Mesenchymal stem cell (in vitro differentiated cells and primary cell): ENCODE measurements around the gene PDE11A.
A peak's percentile ranks its signal among the peaks of the same experiment; 100 is the strongest.

ENCODE experiments used
- DNase-seq: peaks from one replicate; pipeline ENCODE4 v3.0.0-alpha.2; 2013
- H2AFZ ChIP-seq: one replicate; pipeline ENCODE4 v1.6.1; 2013; ENCODE audit warnings: low read depth, mild to moderate bottlenecking, control low read depth, inconsistent platforms, low read length, moderate library complexity
- H2AK5ac ChIP-seq: 2 replicates; pipeline ENCODE4 v1.6.1; 2013; ENCODE audit warnings: low read length, moderate library complexity, mild to moderate bottlenecking, inconsistent platforms; ENCODE audit not compliant: severe bottlenecking
- H2BK120ac ChIP-seq: one replicate; pipeline ENCODE4 v1.6.1; 2013; ENCODE audit warnings: low read depth, mild to moderate bottlenecking, inconsistent platforms, low read length, moderate library complexity
- H2BK12ac ChIP-seq, 2 experiments: one replicate each; pipeline ENCODE4 v1.6.1; 2013; ENCODE audit warnings: inconsistent platforms in 2 of 2, low read length in 2 of 2, mild to moderate bottlenecking in 2 of 2, moderate library complexity in 2 of 2, control low read depth in 1 of 2
- H2BK15ac ChIP-seq: one replicate; pipeline ENCODE4 v1.6.1; 2013; ENCODE audit warnings: mild to moderate bottlenecking, low read depth, inconsistent platforms; ENCODE audit not compliant: poor library complexity, severe bottlenecking
- H2BK5ac ChIP-seq: 2 replicates; pipeline ENCODE4 v1.6.1; 2013; ENCODE audit warnings: low read depth, mild to moderate bottlenecking, low read length, control low read depth, inconsistent platforms; ENCODE audit not compliant: poor library complexity, severe bottlenecking
- H3K14ac ChIP-seq, 2 experiments: one replicate each; pipeline ENCODE4 v1.6.1; 2013; ENCODE audit warnings: inconsistent platforms in 2 of 2, low read length in 2 of 2, control low read depth in 1 of 2, mild to moderate bottlenecking in 1 of 2, moderate library complexity in 1 of 2
- H3K18ac ChIP-seq, 2 experiments: one replicate each; pipeline ENCODE4 v1.6.1; 2013; ENCODE audit warnings: inconsistent platforms in 2 of 2, low read length in 2 of 2, control low read depth in 1 of 2, low read depth in 1 of 2, mild to moderate bottlenecking in 1 of 2
- H3K23ac ChIP-seq, 2 experiments: one replicate each; pipeline ENCODE4 v1.6.1; 2013; ENCODE audit warnings: inconsistent platforms in 2 of 2, low read length in 2 of 2, mild to moderate bottlenecking in 2 of 2, moderate library complexity in 2 of 2, control low read depth in 1 of 2
- H3K27ac ChIP-seq: 2 replicates; pipeline ENCODE4 v1.5.1; 2013; ENCODE audit warnings: mild to moderate bottlenecking, moderate library complexity, low read length, control low read depth, inconsistent platforms; ENCODE audit not compliant: poor library complexity, severe bottlenecking
- H3K27me3 ChIP-seq, 2 experiments: 2 replicates each; pipeline versions ENCODE4 v1.6.1 to v1.7.0; 2013; ENCODE audit warnings: low read length in 2 of 2, mild to moderate bottlenecking in 2 of 2, moderate library complexity in 2 of 2, control low read depth in 1 of 2, inconsistent platforms in 1 of 2; ENCODE audit not compliant: control insufficient read depth in 1 of 2, insufficient read depth in 1 of 2
- H3K36me3 ChIP-seq, 2 experiments: 2 replicates each; pipeline versions ENCODE4 v1.6.1 to v1.7.0; 2013; ENCODE audit warnings: low read length in 2 of 2, control low read depth in 1 of 2, inconsistent platforms in 1 of 2, low read depth in 1 of 2, mild to moderate bottlenecking in 1 of 2; ENCODE audit not compliant: insufficient read depth in 2 of 2, control insufficient read depth in 1 of 2
- H3K4ac ChIP-seq, 2 experiments: one replicate each; pipeline ENCODE4 v1.6.1; 2013; ENCODE audit warnings: inconsistent platforms in 2 of 2, low read length in 2 of 2, mild to moderate bottlenecking in 2 of 2, moderate library complexity in 2 of 2, control low read depth in 1 of 2, low read depth in 1 of 2
- H3K4me1 ChIP-seq: 2 replicates; pipeline ENCODE4 v1.6.1; 2013; ENCODE audit warnings: low read depth, low read length, control low read depth; ENCODE audit not compliant: control insufficient read depth, insufficient read depth
- H3K4me2 ChIP-seq: 2 replicates; pipeline ENCODE4 v1.6.1; 2013; ENCODE audit warnings: low read length, mild to moderate bottlenecking, inconsistent platforms; ENCODE audit not compliant: poor library complexity, severe bottlenecking
- H3K4me3 ChIP-seq, 2 experiments: 2 replicates each; pipeline versions ENCODE4 v1.5.1 to v1.7.0; 2013; ENCODE audit warnings: low read length in 2 of 2, mild to moderate bottlenecking in 2 of 2, control low read depth in 1 of 2, low read depth in 1 of 2; ENCODE audit not compliant: insufficient read depth in 1 of 2
- H3K79me1 ChIP-seq: replicated peaks from 2 replicates; pipeline ENCODE4 v1.6.1; 2013; ENCODE audit warnings: mild to moderate bottlenecking, control low read depth, low read length, inconsistent platforms; ENCODE audit not compliant: poor library complexity, severe bottlenecking
- H3K9ac ChIP-seq: 2 replicates; pipeline ENCODE4 v1.7.0; 2013; ENCODE audit warnings: mild to moderate bottlenecking, low read length, moderate library complexity
- H3K9me3 ChIP-seq: 2 replicates; pipeline ENCODE4 v1.7.0; 2013; ENCODE audit warnings: mild to moderate bottlenecking, low read length; ENCODE audit not compliant: control insufficient read depth
- H4K8ac ChIP-seq: one replicate; pipeline ENCODE4 v1.6.1; 2013; ENCODE audit warnings: inconsistent platforms, mild to moderate bottlenecking, low read length, moderate library complexity
- H4K91ac ChIP-seq: one replicate; pipeline ENCODE4 v1.6.1; 2013; ENCODE audit warnings: mild to moderate bottlenecking, low read length, inconsistent platforms
- WGBS: methylation state at CpG from one replicate; pipeline ENCODE4 v1.1.7; 2013; ENCODE audit warnings: mixed read lengths; 5-methylcytosine and 5-hydroxymethylcytosine counted together

Gene PDE11A

GRCh38 chr2:177660742-177661141 is 411.8 kb downstream of the PDE11A start:
- H2AFZ ChIP-seq: no peak overlapping the region
- no peaks in the 10 kb centered on the region for H3K9me3 ChIP-seq
- no peak overlapping the region for H2AK5ac ChIP-seq
- no peak overlapping the region for H2BK120ac ChIP-seq
- H3K27ac ChIP-seq: no peak overlapping the region
- H4K91ac ChIP-seq: no peak overlapping the region
- no peak for DNase-seq
- H3K14ac ChIP-seq: no peak overlapping the region
- H3K4me1 ChIP-seq: no peaks in the 10 kb centered on the region
- H2BK12ac ChIP-seq: no peak overlapping the region
- no peak overlapping the region for H4K8ac ChIP-seq
- H3K79me1 ChIP-seq: no peaks in the 10 kb centered on the region
- no peak overlapping the region for H3K4me2 ChIP-seq
- H3K4ac ChIP-seq: no peak overlapping the region
- H2BK15ac ChIP-seq: no peak overlapping the region
- H3K18ac ChIP-seq: no peak overlapping the region
- H3K4me3 ChIP-seq: no peak overlapping the region
- no peak overlapping the region for H3K9ac ChIP-seq
- peaks cover 0 to 14% of the 10 kb centered on the region in 2 experiments for H3K27me3 ChIP-seq
- WGBS: 61% methylated on average over 3 of the region's 3 CpGs
- H2BK5ac ChIP-seq: no peak overlapping the region
- no peak overlapping the region for H3K23ac ChIP-seq
- no peaks in the 10 kb centered on the region for H3K36me3 ChIP-seq

DNA sequence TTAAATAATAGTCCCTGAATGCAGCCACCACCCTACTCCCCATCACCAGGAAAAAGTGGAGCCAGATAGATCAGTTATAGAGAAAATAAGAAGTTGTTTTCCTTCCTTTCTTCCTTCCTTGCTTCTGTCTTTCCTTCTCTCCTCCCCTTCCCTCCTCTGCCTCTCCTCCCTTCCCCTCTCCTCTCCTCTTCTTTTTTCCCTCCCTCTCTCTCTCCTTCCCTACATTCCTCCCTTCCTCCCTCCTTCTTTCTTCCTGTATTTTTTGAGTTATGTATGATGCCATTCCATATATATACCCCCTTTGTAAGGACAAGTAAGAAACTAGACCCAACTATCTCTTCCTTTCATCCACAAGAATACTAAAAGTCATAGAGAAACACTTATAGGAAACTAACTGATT is 414.3 kb downstream of the PDE11A start:
- no peaks in the 10 kb centered on the region for H3K79me1 ChIP-seq
- H2AK5ac ChIP-seq: no peak overlapping the region
- no peaks in the 10 kb centered on the region for H3K9me3 ChIP-seq
- no peak overlapping the region for H2BK12ac ChIP-seq
- no peak overlapping the region for H3K4me2 ChIP-seq
- peaks cover under 1 to 14% of the 10 kb centered on the region in 2 experiments for H3K27me3 ChIP-seq
- H3K4me1 ChIP-seq: no peaks in the 10 kb centered on the region
- no peak overlapping the region for H2BK120ac ChIP-seq
- H2AFZ ChIP-seq: no peak overlapping the region
- H3K9ac ChIP-seq: no peak overlapping the region
- H3K4ac ChIP-seq: no peak overlapping the region
- no peak overlapping the region for H3K14ac ChIP-seq
- H3K18ac ChIP-seq: no peak overlapping the region
- DNase-seq: no peak
- no peak overlapping the region for H2BK5ac ChIP-seq
- no peak overlapping the region for H4K8ac ChIP-seq
- no peak overlapping the region for H3K4me3 ChIP-seq
- no peak overlapping the region for H4K91ac ChIP-seq
- H3K27ac ChIP-seq: no peak overlapping the region
- no peak overlapping the region for H3K23ac ChIP-seq
- no peak overlapping the region for H2BK15ac ChIP-seq
- no peaks in the 10 kb centered on the region for H3K36me3 ChIP-seq

DNA sequence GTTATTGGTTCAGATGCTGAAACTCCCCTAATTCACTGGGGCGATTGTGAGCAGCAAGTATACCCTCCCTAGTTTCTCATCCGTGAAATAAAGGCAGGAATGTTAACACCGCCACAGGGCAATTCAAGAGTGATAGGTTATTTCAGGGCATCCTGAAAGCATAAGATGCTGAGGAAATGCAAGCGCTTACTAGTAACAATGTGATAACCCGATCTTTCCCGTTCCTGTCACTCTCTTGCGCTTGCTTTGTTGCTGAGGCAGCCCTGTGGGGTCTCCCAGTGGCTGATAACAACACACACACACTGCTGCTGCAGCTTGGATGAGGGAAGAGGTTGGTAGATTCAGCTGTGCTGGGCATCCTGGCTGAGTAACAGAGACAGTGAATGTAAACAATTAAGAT is 420.7 kb downstream of the PDE11A start:
- Histone ChIP-seq H2BK15ac (no peak overlapping the region), H2BK120ac (no peak overlapping the region), H3K18ac (no peak overlapping the region), H2BK12ac (no peak overlapping the region), H3K4me2 (no peak overlapping the region), H3K4me1 (no peaks in the 10 kb centered on the region), H3K9me3 (no peaks in the 10 kb centered on the region), H3K23ac (peak overlapping the region in 1 of 2 experiments; percentile 72), H3K4ac (no peak overlapping the region), H3K27ac (no peak overlapping the region), H4K91ac (no peak overlapping the region), H3K79me1 (no peaks in the 10 kb centered on the region), H3K9ac (no peak overlapping the region), H4K8ac (no peak overlapping the region), H3K27me3 (peaks cover 19 to 30% of the 10 kb centered on the region in 2 experiments), H3K14ac (no peak overlapping the region), H2AFZ (no peak overlapping the region), H3K4me3 (no peak overlapping the region), H2BK5ac (no peak overlapping the region), H2AK5ac (no peak overlapping the region), H3K36me3 (no peaks in the 10 kb centered on the region)
- WGBS: 25% methylated on average over 7 of the region's 7 CpGs
- DNase-seq: no peak

DNA sequence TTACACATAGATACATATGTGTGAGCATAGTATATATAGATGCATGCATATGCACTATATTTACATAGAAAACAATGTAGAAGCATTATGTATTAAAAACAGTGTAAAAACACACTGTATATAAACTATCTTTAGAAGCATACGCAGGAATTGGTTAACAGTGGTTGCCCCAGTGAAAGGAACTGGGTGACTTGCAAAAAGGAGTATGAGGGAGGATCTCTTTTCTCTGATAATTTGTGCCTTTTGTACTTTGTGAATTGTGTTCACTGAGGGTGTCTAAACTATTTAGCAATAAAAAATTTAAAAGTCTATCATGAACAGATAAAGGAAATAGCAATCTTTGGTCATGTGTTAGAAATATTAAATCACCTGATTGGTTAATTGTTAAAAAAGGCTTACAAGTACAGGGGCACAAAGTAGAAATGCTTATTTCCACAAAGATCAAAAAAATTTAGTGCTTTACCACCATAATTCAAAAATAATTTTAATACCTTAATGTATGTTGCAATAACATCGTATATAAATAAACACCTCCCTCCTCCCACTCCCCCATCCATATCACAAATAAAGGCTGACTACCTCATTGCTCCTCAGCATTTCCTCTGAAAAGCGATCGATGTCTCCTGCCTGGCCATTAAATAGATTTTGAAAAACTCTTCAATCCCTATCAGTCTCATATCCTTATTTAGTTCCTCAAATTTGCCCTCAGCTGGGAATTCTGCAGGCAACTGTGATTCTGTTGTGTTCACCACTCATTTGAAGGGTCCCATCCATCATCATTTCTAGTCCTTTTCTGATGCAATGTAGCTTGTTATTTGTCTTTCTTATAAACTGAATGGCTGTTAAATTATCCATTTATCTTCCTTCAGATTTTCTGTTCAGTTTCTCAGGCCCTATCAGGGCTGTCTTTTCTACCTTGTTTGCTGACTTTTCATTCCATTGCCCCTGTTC is 422.7 kb downstream of the PDE11A start:
- Histone ChIP-seq H3K4me1 (no peaks in the 10 kb centered on the region), H3K9ac (no peak overlapping the region), H3K4ac (no peak overlapping the region), H4K8ac (no peak overlapping the region), H3K27ac (no peak overlapping the region), H3K23ac (no peak overlapping the region), H2AK5ac (no peak overlapping the region), H3K18ac (no peak overlapping the region), H2BK15ac (no peak overlapping the region), H3K14ac (no peak overlapping the region), H2BK5ac (no peak overlapping the region), H3K27me3 (peaks cover 19 to 24% of the 10 kb centered on the region in 2 experiments), H2BK120ac (no peak overlapping the region), H3K9me3 (no peaks in the 10 kb centered on the region), H2BK12ac (no peak overlapping the region), H4K91ac (no peak overlapping the region), H3K36me3 (no peaks in the 10 kb centered on the region), H2AFZ (no peak overlapping the region), H3K79me1 (no peaks in the 10 kb centered on the region), H3K4me2 (no peak overlapping the region), H3K4me3 (no peak overlapping the region)
- DNase-seq: no peak
- WGBS: 74% methylated on average over 4 of the region's 4 CpGs
